Smooth muscle cell (in vitro differentiated cells): ENCODE results near the gene PTPN18. TPM values are rescaled to one million over a fixed set of nuclear protein-coding genes. Genes with fewer than 3 reads are reported as not detected.

ENCODE experiments used
- DNase-seq: peaks from one replicate; lab custom pipeline; 2025; ENCODE audit not compliant: unreplicated experiment; lab: John Stamatoyannopoulos, UW
- H2AFZ ChIP-seq: fragments of 200-600 bp; sonication (generic); 2 replicates; pipeline ENCODE4 v1.6.0; 2016; ENCODE audit warnings: antibody characterized with exemption, low read depth, mild to moderate bottlenecking
- H3F3A ChIP-seq: fragments of 200-600 bp; sonication (generic); 2 replicates; pipeline ENCODE4 v1.6.0; 2017; ENCODE audit warnings: antibody characterized with exemption, low read depth
- H3K27ac ChIP-seq: fragments of 200-600 bp; sonication (generic); 2 replicates; pipeline ENCODE4 v1.5.1; 2016; ENCODE audit warnings: low read depth, mild to moderate bottlenecking
- H3K27me3 ChIP-seq: fragments of 200-600 bp; sonication (generic); 2 replicates; pipeline ENCODE4 v1.6.1; 2016; ENCODE audit warnings: low read depth, mild to moderate bottlenecking
- H3K36me3 ChIP-seq: fragments of 200-600 bp; sonication (generic); 2 replicates; pipeline ENCODE4 v1.5.1; 2016; ENCODE audit warnings: low read depth
- H3K4me1 ChIP-seq: fragments of 200-600 bp; sonication (generic); 2 replicates; pipeline ENCODE4 v1.5.1; 2016; ENCODE audit warnings: low read depth
- H3K4me2 ChIP-seq: fragments of 200-600 bp; sonication (generic); 2 replicates; pipeline ENCODE4 v1.6.0; 2016; ENCODE audit warnings: mild to moderate bottlenecking
- H3K4me3 ChIP-seq: fragments of 200-600 bp; sonication (generic); 2 replicates; pipeline ENCODE4 v1.5.1; 2016; ENCODE audit warnings: mild to moderate bottlenecking
- H3K79me2 ChIP-seq: fragments of 200-600 bp; sonication (generic); 2 replicates; pipeline ENCODE4 v1.6.0; 2016; ENCODE audit warnings: low read depth, mild to moderate bottlenecking
- H3K9ac ChIP-seq: fragments of 200-600 bp; sonication (generic); 2 replicates; pipeline ENCODE4 v1.6.0; 2016; ENCODE audit warnings: low read depth
- H3K9me3 ChIP-seq: fragments of 200-600 bp; sonication (generic); replicated peaks from 2 replicates; pipeline ENCODE4 v1.5.1; 2016; ENCODE audit warnings: low read depth
- H4K20me1 ChIP-seq: fragments of 200-600 bp; sonication (generic); 2 replicates; pipeline ENCODE4 v1.6.0; 2016; ENCODE audit warnings: low read depth
- WGBS: methylation state at CpG from one replicate; pipeline ENCODE4 v1.1.7; 2016; ENCODE audit warnings: low lambda C conversion rate; 5-methylcytosine and 5-hydroxymethylcytosine counted together
- polyA plus RNA-seq: library from polyadenylated mRNA; unstranded; fragments of >200 nt; fragmentation: Nextera tagmentation; extraction: Ambion mirVana; gene quantifications from 2 replicates; pipeline ENCODE4 v1.2.1, GENCODE V29; 2016
- total RNA-seq: library from RNA; depleted of rRNA; stranded (reverse); fragments of >200 nt; gene quantifications from 2 replicates; pipeline ENCODE4 v1.2.3, GENCODE V29; 2014
- TF ChIP-seq, protein P1 (sequence below): fragments of 200-600 bp; sonication (generic); IDR thresholded peaks from 2 replicates; pipeline ENCODE4 v1.5.1; 2017; ENCODE audit warnings: borderline replicate concordance, mild to moderate bottlenecking, antibody characterized with exemption; ENCODE audit not compliant: insufficient read depth, poor library complexity, severe bottlenecking

PTPN18 gene
- total and polyA plus RNA-seq, 2 experiments from 2014 or later, result 4.4 to 10.2 TPM

DNA sequence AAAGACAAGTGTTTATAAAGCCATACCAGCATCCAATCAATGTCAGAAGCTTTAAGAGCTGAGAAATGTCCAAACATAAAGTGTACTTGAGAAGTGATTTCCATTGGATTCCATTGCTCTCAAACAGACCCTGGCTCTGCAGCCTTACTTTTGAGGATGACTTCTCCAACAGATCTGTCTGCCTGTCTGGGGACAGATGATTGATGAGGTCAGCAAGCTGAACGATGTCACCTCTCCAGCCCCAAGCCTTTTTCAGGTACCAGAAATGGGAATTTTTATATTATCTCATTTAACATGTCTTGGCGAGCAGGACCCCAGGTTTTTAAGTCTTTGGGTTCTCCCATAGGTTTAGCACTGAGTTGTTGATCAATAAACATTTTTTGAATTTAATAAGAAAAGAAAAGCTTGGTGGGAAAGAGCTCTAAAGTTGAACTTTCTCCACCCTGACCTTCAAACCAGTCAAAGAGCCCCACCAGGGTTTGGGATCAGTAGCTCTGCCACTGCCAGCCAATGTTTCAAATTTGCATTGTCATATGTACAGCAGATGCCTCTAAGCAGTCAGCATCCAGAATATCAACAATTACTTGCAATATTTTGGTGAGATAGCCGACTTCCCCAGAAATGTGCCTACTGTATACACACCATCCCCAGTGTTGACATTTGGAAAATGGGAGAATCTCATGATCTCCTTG lies 22.5 kb downstream of the PTPN18 start:
- Histone ChIP-seq H4K20me1 (peaks cover 73% of the 10 kb centered on the region), H2AFZ (no peak overlapping the region), H3K27ac (no peak overlapping the region), H3K27me3 (no peaks in the 10 kb centered on the region), H3K4me2 (no peak overlapping the region), H3K9ac (no peak overlapping the region), H3K79me2 (peaks cover 24% of the 10 kb centered on the region), H3K4me3 (no peak overlapping the region), H3K36me3 (no peaks in the 10 kb centered on the region), H3F3A (no peaks in the 10 kb centered on the region), H3K4me1 (peaks cover under 1% of the 10 kb centered on the region), H3K9me3 (no peaks in the 10 kb centered on the region)
- 94% methylated on average over 3 of the region's 3 CpGs for WGBS
- TF ChIP-seq, protein P1, sequence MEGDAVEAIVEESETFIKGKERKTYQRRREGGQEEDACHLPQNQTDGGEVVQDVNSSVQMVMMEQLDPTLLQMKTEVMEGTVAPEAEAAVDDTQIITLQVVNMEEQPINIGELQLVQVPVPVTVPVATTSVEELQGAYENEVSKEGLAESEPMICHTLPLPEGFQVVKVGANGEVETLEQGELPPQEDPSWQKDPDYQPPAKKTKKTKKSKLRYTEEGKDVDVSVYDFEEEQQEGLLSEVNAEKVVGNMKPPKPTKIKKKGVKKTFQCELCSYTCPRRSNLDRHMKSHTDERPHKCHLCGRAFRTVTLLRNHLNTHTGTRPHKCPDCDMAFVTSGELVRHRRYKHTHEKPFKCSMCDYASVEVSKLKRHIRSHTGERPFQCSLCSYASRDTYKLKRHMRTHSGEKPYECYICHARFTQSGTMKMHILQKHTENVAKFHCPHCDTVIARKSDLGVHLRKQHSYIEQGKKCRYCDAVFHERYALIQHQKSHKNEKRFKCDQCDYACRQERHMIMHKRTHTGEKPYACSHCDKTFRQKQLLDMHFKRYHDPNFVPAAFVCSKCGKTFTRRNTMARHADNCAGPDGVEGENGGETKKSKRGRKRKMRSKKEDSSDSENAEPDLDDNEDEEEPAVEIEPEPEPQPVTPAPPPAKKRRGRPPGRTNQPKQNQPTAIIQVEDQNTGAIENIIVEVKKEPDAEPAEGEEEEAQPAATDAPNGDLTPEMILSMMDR, result no peak
- DNase-seq, result no peak

DNA sequence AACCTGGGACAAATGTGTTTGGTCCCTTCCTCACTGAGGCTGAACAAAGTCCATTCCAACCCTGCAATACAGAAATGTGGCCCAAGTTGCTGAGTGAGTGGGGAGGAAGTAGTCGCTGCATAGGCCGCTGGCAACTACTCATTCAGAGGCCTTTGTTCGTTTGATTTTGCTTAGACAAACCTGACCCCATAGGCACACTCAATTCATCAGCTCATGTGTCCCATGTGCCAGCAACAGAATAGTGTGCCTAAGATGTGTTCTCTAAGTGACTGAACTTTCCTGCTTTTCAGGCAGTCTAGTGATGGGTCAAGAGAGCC lies 23.0 kb downstream of the PTPN18 start:
- DNase-seq, result no peak
- H3K27me3 ChIP-seq, result no peaks in the 10 kb centered on the region
- H3K79me2 ChIP-seq, result peaks cover 20% of the 10 kb centered on the region
- peaks cover 74% of the 10 kb centered on the region for H4K20me1 ChIP-seq
- 92% methylated on average over 3 of the region's 3 CpGs for WGBS
- H3K9me3 ChIP-seq, result no peaks in the 10 kb centered on the region
- H3K9ac ChIP-seq, result no peak overlapping the region
- H3K27ac ChIP-seq, result no peak overlapping the region
- no peak overlapping the region for H3K4me3 ChIP-seq
- TF ChIP-seq, protein P1, result no peak
- no peak overlapping the region for H2AFZ ChIP-seq
- H3K4me2 ChIP-seq, result no peak overlapping the region
- no peaks in the 10 kb centered on the region for H3K36me3 ChIP-seq
- no peaks in the 10 kb centered on the region for H3F3A ChIP-seq
- H3K4me1 ChIP-seq, result no peaks in the 10 kb centered on the region

- H3K4me1 ChIP-seq, result no peaks in the 10 kb centered on the region
- H2AFZ ChIP-seq, result no peak overlapping the region
- H3F3A ChIP-seq, result no peaks in the 10 kb centered on the region
- H3K27ac ChIP-seq, result no peak overlapping the region
- DNase-seq, result no peak
- H4K20me1 ChIP-seq, result peaks cover 70% of the 10 kb centered on the region
- H3K9ac ChIP-seq, result no peak overlapping the region
- no peak overlapping the region for H3K4me2 ChIP-seq
- H3K36me3 ChIP-seq, result no peaks in the 10 kb centered on the region
- H3K4me3 ChIP-seq, result no peak overlapping the region
- no peaks in the 10 kb centered on the region for H3K27me3 ChIP-seq
- no peaks in the 10 kb centered on the region for H3K9me3 ChIP-seq
- H3K79me2 ChIP-seq, result peaks cover 19% of the 10 kb centered on the region
- WGBS, result 90% methylated on average over 11 of the region's 11 CpGs
- TF ChIP-seq, protein P1, result no peak
Measured at GRCh38 chr2:130380096-130380934, 24.5 kb downstream of the PTPN18 start.
